K562 (cell line): Measurements from ENCODE around the gene TMA7B. TPM values are rescaled to one million over a fixed set of nuclear protein-coding genes. Genes with fewer than 3 reads are reported as not detected.
A peak's percentile ranks its signal among the peaks of the same experiment; 100 is the strongest.

Source experiments
- CBFA2T2 ChIP-seq: fragments of 450-650 bp; conservative IDR thresholded peaks from 2 replicates; pipeline ENCODE4 v1.6.1; 2017; ENCODE audit warnings: mild to moderate bottlenecking
- CBFB ChIP-seq: sonication (generic); formaldehyde crosslinking; IDR thresholded peaks from 2 replicates; pipeline ENCODE4 v1.4.0; 2020; ENCODE audit warnings: mild to moderate bottlenecking, missing genetic modification reagents
- E2F1 ChIP-seq: sonication (generic); formaldehyde crosslinking; IDR thresholded peaks from 2 replicates; pipeline ENCODE4 v1.8.1; 2023; ENCODE audit warnings: mild to moderate bottlenecking, missing genetic modification reagents, moderate library complexity
- EP300 ChIP-seq: IDR thresholded peaks from 2 replicates; pipeline ENCODE4 v1.6.1; 2012; ENCODE audit warnings: low read length, improper control_type of control experiment
- FOSL1 ChIP-seq: fragments of 200-800 bp; sonication (Bioruptor generic); conservative IDR thresholded peaks from 2 replicates; pipeline ENCODE4 v1.6.1; 2016; ENCODE audit warnings: missing genetic modification characterization, missing compliant biosample characterization
- GABPA ChIP-seq: fragments of 200-800 bp; sonication (Bioruptor generic); conservative IDR thresholded peaks from 2 replicates; pipeline ENCODE4 v1.6.1; 2016; ENCODE audit warnings: low read depth, missing genetic modification characterization, missing compliant biosample characterization
- HDAC3 ChIP-seq: fragments of 450-650 bp; IDR thresholded peaks from 2 replicates; pipeline ENCODE4 v1.6.1; 2018; ENCODE audit warnings: borderline replicate concordance, mild to moderate bottlenecking, moderate library complexity; ENCODE audit not compliant: partially characterized antibody
- HNRNPH1 ChIP-seq: fragments of 200-400 bp; formaldehyde crosslinking; optimal IDR thresholded peaks from 2 replicates; pipeline ENCODE3; 2017; ENCODE audit warnings: low read depth, mild to moderate bottlenecking, low read length, moderate library complexity
- HNRNPLL ChIP-seq: fragments of 200-400 bp; formaldehyde crosslinking; IDR thresholded peaks from 2 replicates; pipeline ENCODE4 v1.6.1; 2017; ENCODE audit warnings: low read length, low read depth, mild to moderate bottlenecking; ENCODE audit not compliant: poor library complexity, severe bottlenecking
- L3MBTL2 ChIP-seq: fragments of 450-650 bp; IDR thresholded peaks from 2 replicates; pipeline ENCODE4 v1.6.1; 2016; ENCODE audit warnings: mild to moderate bottlenecking, moderate library complexity
- LEF1 ChIP-seq: fragments of 450-650 bp; IDR thresholded peaks from 2 replicates; pipeline ENCODE4 v1.6.1; 2016; ENCODE audit warnings: mild to moderate bottlenecking
- MAZ ChIP-seq, 2 experiments: fragments of 450-650 bp in 1 of 2; sonication (generic) in 1 of 2; formaldehyde crosslinking; IDR thresholded peaks in 1 of 2; conservative IDR thresholded peaks in 1 of 2; 2 replicates each; pipeline versions ENCODE4 v1.4.0 to v1.5.0; 2020; ENCODE audit warnings: mild to moderate bottlenecking in 1 of 2, missing genetic modification reagents in 1 of 2
- MYNN ChIP-seq, 2 experiments: sonication (generic); formaldehyde crosslinking in 1 of 2; IDR thresholded peaks; 2 replicates each; pipeline versions ENCODE4 v1.5.0 to v1.6.1; 2016 to 2020; ENCODE audit warnings: antibody characterized with exemption in 1 of 2, missing genetic modification reagents in 1 of 2
- RBM15 ChIP-seq: fragments of 200-400 bp; formaldehyde crosslinking; IDR thresholded peaks from 2 replicates; pipeline ENCODE4 v1.6.1; 2018; ENCODE audit warnings: mild to moderate bottlenecking, low read length, moderate library complexity; ENCODE audit not compliant: insufficient read depth
- RBM25 ChIP-seq: fragments of 200-400 bp; formaldehyde crosslinking; IDR thresholded peaks from 2 replicates; pipeline ENCODE4 v1.6.1; 2018; ENCODE audit warnings: low read length, low read depth, moderate library complexity; ENCODE audit not compliant: severe bottlenecking
- SMAD1 ChIP-seq: fragments of 150-350 bp; IDR thresholded peaks from 2 replicates; pipeline ENCODE4 v1.6.1; 2014; ENCODE audit warnings: low read length, low read depth; ENCODE audit not compliant: partially characterized antibody
- ZNF175 ChIP-seq: fragments of 200-800 bp; sonication (Bioruptor generic); IDR thresholded peaks from 2 replicates; pipeline ENCODE4 v1.6.1; 2016; ENCODE audit warnings: low read depth, mild to moderate bottlenecking, missing genetic modification characterization, missing compliant biosample characterization
- ZNF695 ChIP-seq: fragments of 450-650 bp; formaldehyde crosslinking; IDR thresholded peaks from 2 replicates; pipeline ENCODE4 v1.4.0; 2020; ENCODE audit warnings: mild to moderate bottlenecking, moderate library complexity
- ZSCAN29 ChIP-seq: fragments of 450-650 bp; IDR thresholded peaks from 2 replicates; pipeline ENCODE4 v1.6.1; 2017
- polyA plus RNA-seq, 8 experiments: library from polyadenylated mRNA; depleted of rRNA in 4 of 8; stranded (reverse) in 5 of 8; unstranded in 3 of 8; fragments of >200 nt; fragmentation: Nextera tagmentation in 2 of 8; fragmentation: Illumina TruSeq in 1 of 8; extraction: Ambion mirVana in 2 of 8; extraction: Trizol in 1 of 8; gene quantifications; 2 replicates each; pipeline versions ENCODE4 v1.2.1 to v1.2.3, GENCODE V29; 2011 to 2014; ENCODE audit warnings: inconsistent platforms in 1 of 8, missing spikeins in 1 of 8
- total RNA-seq, 7 experiments: library from RNA; depleted of rRNA in 6 of 7; stranded (reverse); fragments of >200 nt in 6 of 7; fragmentation: Illumina TruSeq in 2 of 7; extraction: Trizol in 2 of 7; gene quantifications; 2 replicates each; pipeline versions ENCODE4 v1.2.1 to v1.2.3, GENCODE V29; 2011 to 2021; ENCODE audit warnings: low replicate concordance in 1 of 7
- TF ChIP-seq, protein P1 (sequence below): fragments of 450-650 bp; IDR thresholded peaks from 2 replicates; pipeline ENCODE4 v1.6.1; 2016; ENCODE audit warnings: missing biosample characterization, missing genetic modification characterization
- TF ChIP-seq, protein P2 (sequence below): sonication (generic); formaldehyde crosslinking; IDR thresholded peaks from 2 replicates; pipeline ENCODE4 v1.8.0; 2022; ENCODE audit warnings: missing genetic modification reagents, mild to moderate bottlenecking, moderate library complexity, borderline replicate concordance
- TF ChIP-seq, protein P3 (sequence below): sonication (generic); IDR thresholded peaks from 2 replicates; pipeline ENCODE4 v1.6.1; 2016

TMA7B gene
- total and polyA plus RNA-seq, 9 of the 15 experiments (the other 6 are each of a cell fraction or from before 2014, with no cell fraction given): 5.6 to 14.2 (median 11.8) TPM

DNA sequence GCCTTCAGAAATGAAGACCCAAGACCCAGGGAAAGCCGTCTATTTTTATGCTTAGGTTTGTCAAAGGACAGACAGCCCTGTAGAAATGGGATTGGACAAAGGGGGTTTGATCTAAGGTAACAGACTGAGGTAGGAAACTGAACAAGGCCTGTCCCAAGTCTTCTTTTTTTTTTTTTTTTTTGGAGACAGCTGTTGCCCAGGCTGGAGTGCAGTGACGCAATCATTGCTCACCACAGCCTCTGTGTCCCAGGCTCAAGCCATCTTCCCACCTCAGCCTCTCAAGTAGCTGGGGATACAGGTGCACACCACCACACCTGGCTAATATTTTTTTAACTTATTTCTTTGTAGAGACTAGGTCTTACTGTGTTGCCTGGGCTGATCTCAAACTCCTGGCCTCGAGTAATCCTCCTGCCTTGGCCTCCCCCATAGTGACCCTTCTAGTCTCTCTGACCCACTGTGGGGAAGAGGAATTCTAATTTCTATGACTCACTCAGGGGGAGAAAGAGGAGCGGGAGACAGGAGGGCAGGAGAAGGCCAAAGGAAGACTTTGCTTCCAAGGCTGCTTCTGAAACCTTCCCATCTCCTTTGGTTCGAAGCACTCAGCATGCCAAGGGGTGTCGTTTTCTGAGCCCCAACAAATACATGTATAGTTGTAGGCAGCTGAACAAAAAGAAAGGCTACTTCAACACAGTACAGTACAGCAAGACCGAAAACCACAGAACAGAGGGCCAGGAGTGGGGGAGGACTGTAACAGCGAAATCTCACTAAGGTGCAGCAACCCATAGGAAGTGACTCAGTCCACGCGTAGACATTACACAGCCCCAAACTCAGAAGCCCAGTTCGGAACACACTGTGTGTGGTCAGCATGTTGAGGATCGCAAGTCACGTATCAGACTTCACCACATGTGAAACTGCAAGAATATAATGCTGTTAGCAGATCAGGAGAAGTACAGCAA, 872 bp downstream of the TMA7B start (continued):
- TF ChIP-seq GABPA: peak; percentile 41; the same call in 1 of the 2 replicates
- peak in 1 of 2 experiments; percentile 38; a peak in 1 of 4 replicates for TF ChIP-seq MAZ (CRISPR knock-in tag; conservative IDR thresholded peaks at IDR 0.05 in 1 of 2, IDR thresholded peaks at IDR 0.05 in 1 of 2)
- TF ChIP-seq HNRNPH1: no peak
- TF ChIP-seq ZSCAN29: peak; percentile 21; the same call in 1 of the 2 replicates
- TF ChIP-seq, protein P1, sequence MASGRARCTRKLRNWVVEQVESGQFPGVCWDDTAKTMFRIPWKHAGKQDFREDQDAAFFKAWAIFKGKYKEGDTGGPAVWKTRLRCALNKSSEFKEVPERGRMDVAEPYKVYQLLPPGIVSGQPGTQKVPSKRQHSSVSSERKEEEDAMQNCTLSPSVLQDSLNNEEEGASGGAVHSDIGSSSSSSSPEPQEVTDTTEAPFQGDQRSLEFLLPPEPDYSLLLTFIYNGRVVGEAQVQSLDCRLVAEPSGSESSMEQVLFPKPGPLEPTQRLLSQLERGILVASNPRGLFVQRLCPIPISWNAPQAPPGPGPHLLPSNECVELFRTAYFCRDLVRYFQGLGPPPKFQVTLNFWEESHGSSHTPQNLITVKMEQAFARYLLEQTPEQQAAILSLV (tag): peak; percentile 67
- no peak for TF ChIP-seq ZNF695 (CRISPR knock-in tag)
- TF ChIP-seq MYNN (IDR thresholded peaks at IDR 0.05): peak; percentile 56; the same call in 1 of the 2 replicates
- TF ChIP-seq MYNN (CRISPR knock-in tag; IDR thresholded peaks at IDR 0.05): no peak
- no peak for TF ChIP-seq RBM15
- no peak for TF ChIP-seq SMAD1
- TF ChIP-seq EP300: peak; percentile 86; the same call in 1 of the 2 replicates
- TF ChIP-seq FOSL1 (tag): peak; percentile 96
- TF ChIP-seq, protein P2, sequence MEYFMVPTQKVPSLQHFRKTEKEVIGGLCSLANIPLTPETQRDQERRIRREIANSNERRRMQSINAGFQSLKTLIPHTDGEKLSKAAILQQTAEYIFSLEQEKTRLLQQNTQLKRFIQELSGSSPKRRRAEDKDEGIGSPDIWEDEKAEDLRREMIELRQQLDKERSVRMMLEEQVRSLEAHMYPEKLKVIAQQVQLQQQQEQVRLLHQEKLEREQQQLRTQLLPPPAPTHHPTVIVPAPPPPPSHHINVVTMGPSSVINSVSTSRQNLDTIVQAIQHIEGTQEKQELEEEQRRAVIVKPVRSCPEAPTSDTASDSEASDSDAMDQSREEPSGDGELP (CRISPR knock-in tag): peak; percentile 51
- peak; percentile 50; the same call in 1 of the 2 replicates for TF ChIP-seq L3MBTL2
- peak; percentile 64 for TF ChIP-seq HDAC3
- TF ChIP-seq RBM25: no peak
- TF ChIP-seq, protein P3, sequence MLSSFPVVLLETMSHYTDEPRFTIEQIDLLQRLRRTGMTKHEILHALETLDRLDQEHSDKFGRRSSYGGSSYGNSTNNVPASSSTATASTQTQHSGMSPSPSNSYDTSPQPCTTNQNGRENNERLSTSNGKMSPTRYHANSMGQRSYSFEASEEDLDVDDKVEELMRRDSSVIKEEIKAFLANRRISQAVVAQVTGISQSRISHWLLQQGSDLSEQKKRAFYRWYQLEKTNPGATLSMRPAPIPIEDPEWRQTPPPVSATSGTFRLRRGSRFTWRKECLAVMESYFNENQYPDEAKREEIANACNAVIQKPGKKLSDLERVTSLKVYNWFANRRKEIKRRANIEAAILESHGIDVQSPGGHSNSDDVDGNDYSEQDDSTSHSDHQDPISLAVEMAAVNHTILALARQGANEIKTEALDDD: peak; percentile 75
- peak; percentile 59 for TF ChIP-seq ZNF175 (CRISPR knock-in tag)
- TF ChIP-seq HNRNPLL: peak; percentile 37
- peak; percentile 80 for TF ChIP-seq CBFA2T2
- TF ChIP-seq CBFB (CRISPR knock-in tag): 0 out of 2 replicates have a peak, but pooled peaks have one; percentile 37
- peak; percentile 66 for TF ChIP-seq LEF1
- TF ChIP-seq E2F1 (CRISPR knock-in tag): no peak
